Activated naive CD4-positive, alpha-beta T cell treated with anti-CD3 and anti-CD28 coated beads for 36 hours (primary cell): Measurements from ENCODE around the gene MTM1. TPM values are rescaled to one million over a fixed set of nuclear protein-coding genes. Genes with fewer than 3 reads are reported as not detected.
A peak's percentile ranks its signal among the peaks of the same experiment; 100 is the strongest.

Source experiments
- CTCF ChIA-PET: fragments of 350-600 bp; sonication (Branson Sonifier 250); formaldehyde crosslinking; loops from one replicate; lab custom pipeline; 2021; ENCODE audit warnings: antibody characterized with exemption; lab: Charles Lee
- DNase-seq: peaks from one replicate; pipeline ENCODE4 v3.0.0-alpha.2; 2020
- H3K27ac Mint-ChIP-seq: one replicate; pipeline ENCODE4 v1.8.0; 2021; ENCODE audit warnings: mild to moderate bottlenecking, mixed read lengths
- H3K27me3 Mint-ChIP-seq: one replicate; pipeline ENCODE4 v1.8.0; 2021; ENCODE audit warnings: low read depth, mixed read lengths
- H3K36me3 Mint-ChIP-seq: one replicate; pipeline ENCODE4 v1.8.0; 2021; ENCODE audit warnings: low read depth, mixed read lengths
- H3K4me1 Mint-ChIP-seq: one replicate; pipeline ENCODE4 v1.8.0; 2021; ENCODE audit warnings: low read depth, mixed read lengths
- H3K4me3 Mint-ChIP-seq: one replicate; pipeline ENCODE4 v1.8.0; 2021; ENCODE audit warnings: mild to moderate bottlenecking, moderate library complexity, mixed read lengths
- H3K9me3 Mint-ChIP-seq: one replicate; pipeline ENCODE4 v1.8.0; 2021; ENCODE audit warnings: mixed read lengths
- intact Hi-C: fragments of 100-400 bp; cut with micrococcal nuclease; formaldehyde crosslinking; loops from one replicate; pipeline ENCODE4 v1.15.1; 2023
- total RNA-seq, 2 experiments: library from RNA; stranded (reverse); gene quantifications; one replicate each; pipeline ENCODE4 v1.2.3, GENCODE V29; 2021

The MTM1 gene
- total RNA-seq, 2 experiments from 2014 or later, result 17.8 to 19.2 TPM

- Mint-ChIP-seq H3K27ac (no peak overlapping the region), H3K9me3 (no peaks in the 10 kb centered on the region), H3K4me3 (no peak overlapping the region), H3K4me1 (peaks cover 2% of the 10 kb centered on the region), H3K27me3 (no peaks in the 10 kb centered on the region), H3K36me3 (peaks cover 13% of the 10 kb centered on the region)
- DNase-seq, result no peak
- intact Hi-C loops, result no loop called here
- CTCF ChIA-PET, result no interaction called here
Measured at GRCh38 chrX:150616179-150616862, 47.9 kb downstream of the MTM1 start.

GRCh38 chrX:150616863-150617198 is 48.4 kb downstream of the MTM1 start:
- Mint-ChIP-seq H3K4me3 (no peak overlapping the region), H3K9me3 (no peaks in the 10 kb centered on the region), H3K27me3 (no peaks in the 10 kb centered on the region), H3K36me3 (peaks cover 14% of the 10 kb centered on the region), H3K4me1 (peaks cover 7% of the 10 kb centered on the region), H3K27ac (no peak overlapping the region)
- CTCF ChIA-PET, result no interaction called here
- intact Hi-C loops, result no loop called here
- DNase-seq, result no peak

- no peaks in the 10 kb centered on the region for H3K9me3 Mint-ChIP-seq
- no peak for DNase-seq
- H3K27ac Mint-ChIP-seq, result no peak overlapping the region
- CTCF ChIA-PET, result no interaction called here
- H3K4me1 Mint-ChIP-seq, result peaks cover 10% of the 10 kb centered on the region
- peaks cover 16% of the 10 kb centered on the region for H3K36me3 Mint-ChIP-seq
- intact Hi-C loops, result no loop called here
- H3K27me3 Mint-ChIP-seq, result no peaks in the 10 kb centered on the region
- H3K4me3 Mint-ChIP-seq, result no peak overlapping the region
Measured at GRCh38 chrX:150621652-150622051, 53.2 kb downstream of the MTM1 start.

DNA sequence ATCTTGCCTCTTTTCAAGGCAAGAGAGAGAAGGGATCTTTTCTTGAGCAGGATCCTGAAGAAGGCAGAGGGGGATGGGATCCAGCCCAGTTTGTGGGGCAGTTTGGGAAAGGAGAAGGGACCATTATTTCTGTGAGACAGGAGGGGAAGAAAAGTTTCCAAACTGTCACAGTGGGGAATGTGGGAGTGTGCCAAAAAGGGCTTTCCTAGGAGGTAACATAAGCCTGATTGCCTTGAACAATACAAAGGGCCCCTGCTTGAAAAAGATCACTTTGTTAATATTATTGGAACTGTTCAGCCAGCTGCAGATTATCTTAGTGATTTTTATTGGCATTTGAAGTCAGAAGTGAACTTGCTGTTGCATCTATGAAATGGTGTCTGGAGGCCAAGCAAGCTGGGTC is 55.2 kb downstream of the MTM1 start:
- intact Hi-C loops, result no loop called here
- Mint-ChIP-seq H3K4me3 (no peak overlapping the region), H3K36me3 (peaks cover 18% of the 10 kb centered on the region), H3K27ac (no peak overlapping the region), H3K27me3 (no peaks in the 10 kb centered on the region), H3K9me3 (no peaks in the 10 kb centered on the region), H3K4me1 (peaks cover 10% of the 10 kb centered on the region)
- CTCF ChIA-PET, result no interaction called here
- DNase-seq, result no peak

GRCh38 chrX:150625097-150625496 is 56.7 kb downstream of the MTM1 start:
- CTCF ChIA-PET, result no interaction called here
- Mint-ChIP-seq H3K27me3 (no peaks in the 10 kb centered on the region), H3K4me1 (peaks cover 10% of the 10 kb centered on the region), H3K9me3 (no peaks in the 10 kb centered on the region), H3K27ac (no peak overlapping the region), H3K36me3 (peaks cover 25% of the 10 kb centered on the region), H3K4me3 (no peak overlapping the region)
- DNase-seq, result no peak
- intact Hi-C loops, result no loop called here

DNA sequence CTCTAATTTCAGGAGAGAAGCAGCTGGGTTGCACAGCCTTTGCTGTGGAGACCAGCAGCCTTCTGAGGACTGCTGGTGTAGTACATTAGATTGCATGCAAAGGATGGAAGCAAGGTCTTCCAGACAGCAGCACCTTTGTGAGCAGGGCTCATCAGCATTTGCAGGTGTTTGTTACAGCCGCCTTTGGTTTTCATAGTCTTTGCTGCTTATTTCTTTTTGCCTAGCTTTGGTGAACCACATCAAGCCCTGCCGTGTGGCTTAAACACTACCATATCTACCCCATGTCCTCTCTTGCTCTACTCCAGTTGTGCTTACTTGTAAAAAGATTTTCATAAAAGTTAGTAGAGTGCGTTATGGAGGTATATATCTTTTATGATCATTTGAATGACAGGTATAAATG is 57.5 kb downstream of the MTM1 start:
- no peaks in the 10 kb centered on the region for H3K9me3 Mint-ChIP-seq
- peaks cover 22% of the 10 kb centered on the region for H3K36me3 Mint-ChIP-seq
- no peak overlapping the region for H3K4me3 Mint-ChIP-seq
- CTCF ChIA-PET, result no interaction called here
- no peak for DNase-seq
- H3K4me1 Mint-ChIP-seq, result peaks cover 10% of the 10 kb centered on the region
- no peaks in the 10 kb centered on the region for H3K27me3 Mint-ChIP-seq
- intact Hi-C loops, result no loop called here
- H3K27ac Mint-ChIP-seq, result no peak overlapping the region

DNA sequence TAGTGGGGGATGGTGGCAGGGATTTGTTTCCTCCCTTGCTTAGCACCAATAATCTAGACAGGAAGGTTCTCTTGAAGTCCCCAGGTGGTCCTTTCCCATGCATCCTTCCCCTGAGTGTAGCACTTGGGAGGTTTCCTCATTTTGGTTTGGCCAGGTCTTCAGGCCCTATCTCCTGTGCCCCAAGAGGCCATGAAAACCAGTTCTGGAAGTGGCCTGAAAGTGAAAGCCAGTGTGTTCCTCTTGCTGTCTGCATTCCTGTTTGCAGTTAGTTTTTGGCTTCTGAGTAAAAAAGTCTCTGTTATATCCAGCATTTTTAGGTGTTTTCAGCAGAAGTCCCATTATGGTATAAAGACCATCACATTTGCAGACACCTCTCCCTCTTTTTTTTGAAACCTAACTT is 59.5 kb downstream of the MTM1 start:
- Mint-ChIP-seq H3K36me3 (peaks cover 16% of the 10 kb centered on the region), H3K9me3 (no peaks in the 10 kb centered on the region), H3K4me1 (peaks cover 2% of the 10 kb centered on the region), H3K4me3 (no peak overlapping the region), H3K27me3 (no peaks in the 10 kb centered on the region), H3K27ac (no peak overlapping the region)
- DNase-seq, result no peak
- CTCF ChIA-PET, result no interaction called here
- intact Hi-C loops, result no loop called here

DNA sequence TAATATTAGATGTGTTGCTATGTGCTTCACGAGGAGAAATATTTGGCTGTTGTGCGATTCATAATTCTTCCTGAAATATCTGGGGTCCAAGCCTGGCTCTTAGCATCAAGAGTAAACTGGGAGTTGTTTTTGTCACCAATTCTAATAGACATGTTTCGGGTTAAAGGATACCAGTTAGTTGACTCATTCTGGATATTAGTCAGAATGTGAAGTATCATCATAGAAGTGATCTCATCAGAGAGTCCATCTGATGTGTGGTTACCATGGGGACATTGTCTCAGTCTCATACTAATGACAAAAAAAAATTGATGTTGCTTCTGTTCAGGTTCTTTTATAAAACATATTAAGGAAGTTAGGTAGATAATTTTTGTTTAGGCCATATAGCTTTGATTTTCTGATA is 67.5 kb downstream of the MTM1 start:
- peak; percentile 4 for DNase-seq
- Mint-ChIP-seq H3K9me3 (no peaks in the 10 kb centered on the region), H3K36me3 (peaks cover 2% of the 10 kb centered on the region), H3K27me3 (no peaks in the 10 kb centered on the region), H3K4me3 (no peak overlapping the region), H3K4me1 (peaks cover 7% of the 10 kb centered on the region), H3K27ac (no peak overlapping the region)
- intact Hi-C loops, result loop anchor here (1.0 kb wide), 1 partner anchor 61 kb away; no protein-coding TSS in a partner anchor
- CTCF ChIA-PET, result interaction anchor here (0.9 kb wide), 1 partner anchor 85 kb away, joined by 3 read pairs; no protein-coding TSS in a partner anchor

GRCh38 chrX:150642423-150642822 is 74.0 kb downstream of the MTM1 start:
- Mint-ChIP-seq H3K4me3 (no peak overlapping the region), H3K4me1 (no peaks in the 10 kb centered on the region), H3K27ac (no peak overlapping the region)

GRCh38 chrX:150643271-150643670 is 74.8 kb downstream of the MTM1 start:
- intact Hi-C loops, result loop anchor here (1.0 to 2.0 kb wide), 2 partner anchors 99 to 278 kb away; no protein-coding TSS in a partner anchor
- H3K36me3 Mint-ChIP-seq, result peaks cover 6% of the 10 kb centered on the region
- no peak overlapping the region for H3K4me3 Mint-ChIP-seq
- no peak overlapping the region for H3K27ac Mint-ChIP-seq
- CTCF ChIA-PET, result no interaction called here
- H3K27me3 Mint-ChIP-seq, result no peaks in the 10 kb centered on the region
- no peaks in the 10 kb centered on the region for H3K4me1 Mint-ChIP-seq
- H3K9me3 Mint-ChIP-seq, result no peaks in the 10 kb centered on the region
- DNase-seq, result no peak

More at GRCh38 chrX:150642423-150642822, 74.0 kb downstream of the MTM1 start:
- no peaks in the 10 kb centered on the region for H3K9me3 Mint-ChIP-seq
- CTCF ChIA-PET, result no interaction called here
- peaks cover 7% of the 10 kb centered on the region for H3K36me3 Mint-ChIP-seq
- intact Hi-C loops, result loop anchor here (2.0 kb wide), 1 partner anchor 278 kb away; no protein-coding TSS in a partner anchor
- H3K27me3 Mint-ChIP-seq, result no peaks in the 10 kb centered on the region
- no peak for DNase-seq

DNA sequence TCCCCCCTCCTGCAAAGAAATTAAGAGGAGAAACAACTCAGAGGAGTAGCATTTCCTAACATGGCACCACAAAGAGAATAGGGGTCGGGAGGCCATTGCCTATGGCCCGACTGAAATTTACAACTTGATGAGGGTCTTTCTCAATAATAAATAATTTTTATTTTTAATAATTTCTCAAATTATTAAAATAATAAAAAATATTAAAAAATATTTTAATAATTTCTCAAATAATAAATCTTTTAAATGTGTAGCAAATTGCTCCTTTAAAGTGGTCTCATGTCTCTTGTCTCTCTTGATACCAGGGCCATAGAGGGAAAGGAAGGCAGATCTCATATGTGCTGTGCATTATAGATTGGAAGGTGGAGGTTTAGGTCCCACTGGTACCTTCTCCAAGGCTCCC is 75.5 kb downstream of the MTM1 start:
- Mint-ChIP-seq H3K4me1 (no peaks in the 10 kb centered on the region), H3K36me3 (peaks cover 6% of the 10 kb centered on the region), H3K4me3 (no peak overlapping the region), H3K27me3 (no peaks in the 10 kb centered on the region), H3K27ac (no peak overlapping the region), H3K9me3 (no peaks in the 10 kb centered on the region)
- no peak for DNase-seq
- CTCF ChIA-PET, result interaction anchor here (1.0 kb wide), 1 partner anchor 39 kb away, joined by 3 read pairs; no protein-coding TSS in a partner anchor
- intact Hi-C loops, result loop anchor here (1.0 to 2.0 kb wide), 2 partner anchors 100 to 279 kb away; no protein-coding TSS in a partner anchor

DNA sequence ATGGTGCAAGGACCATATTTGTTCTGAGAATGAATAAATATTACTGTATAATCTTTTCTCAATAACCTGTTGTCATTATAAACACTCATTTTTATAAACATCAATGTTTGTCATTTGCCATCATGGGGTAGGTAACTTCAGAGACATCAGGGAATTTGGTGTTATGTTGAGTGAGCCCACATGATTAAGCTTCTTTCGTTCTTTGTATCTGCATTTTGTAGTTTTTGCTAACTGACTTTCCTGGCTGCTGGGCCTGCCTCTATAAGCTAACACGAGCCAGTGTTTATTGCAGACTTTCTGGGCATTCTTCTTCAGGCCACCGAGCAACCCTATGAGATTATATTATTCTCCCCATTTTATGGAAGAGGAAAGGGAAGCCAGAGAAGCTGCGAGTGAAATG is 76.0 kb downstream of the MTM1 start:
- Mint-ChIP-seq H3K27ac (no peak overlapping the region), H3K9me3 (no peaks in the 10 kb centered on the region), H3K4me1 (peaks cover 4% of the 10 kb centered on the region), H3K4me3 (no peak overlapping the region), H3K36me3 (peaks cover 6% of the 10 kb centered on the region), H3K27me3 (no peaks in the 10 kb centered on the region)
- DNase-seq, result no peak
- intact Hi-C loops, result no loop called here
- CTCF ChIA-PET, result interaction anchor here (0.6 to 1.0 kb wide), 2 partner anchors 39 to 73 kb away, joined by 3 read pairs; no protein-coding TSS in a partner anchor

DNA sequence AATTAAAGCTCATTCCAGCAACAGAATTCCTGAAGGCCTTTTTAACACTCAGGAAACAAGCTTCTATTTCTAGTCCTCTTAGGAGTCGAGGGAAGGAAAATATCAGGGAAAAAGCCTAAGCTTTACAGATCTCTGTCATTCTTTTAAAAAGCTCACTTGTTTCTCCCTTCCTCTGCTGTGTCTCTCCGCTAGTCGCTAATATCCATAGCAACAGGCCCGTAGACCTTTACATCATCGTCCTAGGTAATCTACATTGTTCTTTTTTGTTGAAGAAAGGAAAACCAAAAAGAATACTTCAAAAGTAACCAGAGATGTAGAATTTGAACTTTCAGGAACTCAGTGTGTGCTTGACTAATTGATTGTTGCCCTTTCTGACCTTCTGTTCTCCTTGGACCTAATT is 78.9 kb downstream of the MTM1 start:
- DNase-seq, result no peak
- intact Hi-C loops, result no loop called here
- Mint-ChIP-seq H3K9me3 (no peaks in the 10 kb centered on the region), H3K27ac (no peak overlapping the region), H3K4me1 (peaks cover 13% of the 10 kb centered on the region), H3K27me3 (no peaks in the 10 kb centered on the region), H3K36me3 (peaks cover 4% of the 10 kb centered on the region), H3K4me3 (no peak overlapping the region)
- CTCF ChIA-PET, result no interaction called here
